ENCODE results near the gene PPFIA2.

DNA sequence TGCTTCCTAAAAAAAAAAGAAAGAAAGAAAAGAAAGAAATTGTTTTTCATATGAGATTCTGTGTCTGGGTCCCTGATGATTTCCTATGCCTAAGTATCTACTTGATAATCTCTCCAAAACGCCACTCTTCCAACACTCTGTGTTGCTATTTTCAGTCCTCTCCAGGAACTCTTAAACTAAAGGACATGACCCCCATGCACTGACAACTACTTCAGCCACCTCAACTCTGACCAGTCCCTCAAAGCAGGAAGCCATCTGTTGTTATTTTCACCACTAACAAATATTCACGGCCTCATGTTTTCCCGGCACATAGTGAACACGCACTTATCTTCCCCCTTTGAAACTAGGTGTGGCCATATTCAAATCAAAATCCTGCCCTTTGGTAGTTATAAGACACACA lies 259.3 kb downstream of the PPFIA2 start:
- TF ChIP-seq, protein P1, sequence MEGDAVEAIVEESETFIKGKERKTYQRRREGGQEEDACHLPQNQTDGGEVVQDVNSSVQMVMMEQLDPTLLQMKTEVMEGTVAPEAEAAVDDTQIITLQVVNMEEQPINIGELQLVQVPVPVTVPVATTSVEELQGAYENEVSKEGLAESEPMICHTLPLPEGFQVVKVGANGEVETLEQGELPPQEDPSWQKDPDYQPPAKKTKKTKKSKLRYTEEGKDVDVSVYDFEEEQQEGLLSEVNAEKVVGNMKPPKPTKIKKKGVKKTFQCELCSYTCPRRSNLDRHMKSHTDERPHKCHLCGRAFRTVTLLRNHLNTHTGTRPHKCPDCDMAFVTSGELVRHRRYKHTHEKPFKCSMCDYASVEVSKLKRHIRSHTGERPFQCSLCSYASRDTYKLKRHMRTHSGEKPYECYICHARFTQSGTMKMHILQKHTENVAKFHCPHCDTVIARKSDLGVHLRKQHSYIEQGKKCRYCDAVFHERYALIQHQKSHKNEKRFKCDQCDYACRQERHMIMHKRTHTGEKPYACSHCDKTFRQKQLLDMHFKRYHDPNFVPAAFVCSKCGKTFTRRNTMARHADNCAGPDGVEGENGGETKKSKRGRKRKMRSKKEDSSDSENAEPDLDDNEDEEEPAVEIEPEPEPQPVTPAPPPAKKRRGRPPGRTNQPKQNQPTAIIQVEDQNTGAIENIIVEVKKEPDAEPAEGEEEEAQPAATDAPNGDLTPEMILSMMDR (optimal IDR thresholded peaks at IDR 0.05 in 1 of 3, IDR thresholded peaks at IDR 0.05 in 1 of 3, conservative IDR thresholded peaks at IDR 0.05 in 1 of 3; ENCODE audit: extremely low read depth in 1 of 3, insufficient read depth in 2 of 3, low read length in 3 of 3): no peak
- TF ChIP-seq EZH2 (IDR thresholded peaks at IDR 0.05; ENCODE audit: low read length): no peak
